HG02759 (cell line): ENCODE results near the gene CCDC80.

Experiments
- ATAC-seq: cut with Tn5 transposase; IDR thresholded peaks from one replicate; pipeline ENCODE4 v1.9.1; 2021; ENCODE audit warnings: mild to moderate bottlenecking, moderate library complexity; ENCODE audit not compliant: unreplicated experiment

The CCDC80 gene

DNA sequence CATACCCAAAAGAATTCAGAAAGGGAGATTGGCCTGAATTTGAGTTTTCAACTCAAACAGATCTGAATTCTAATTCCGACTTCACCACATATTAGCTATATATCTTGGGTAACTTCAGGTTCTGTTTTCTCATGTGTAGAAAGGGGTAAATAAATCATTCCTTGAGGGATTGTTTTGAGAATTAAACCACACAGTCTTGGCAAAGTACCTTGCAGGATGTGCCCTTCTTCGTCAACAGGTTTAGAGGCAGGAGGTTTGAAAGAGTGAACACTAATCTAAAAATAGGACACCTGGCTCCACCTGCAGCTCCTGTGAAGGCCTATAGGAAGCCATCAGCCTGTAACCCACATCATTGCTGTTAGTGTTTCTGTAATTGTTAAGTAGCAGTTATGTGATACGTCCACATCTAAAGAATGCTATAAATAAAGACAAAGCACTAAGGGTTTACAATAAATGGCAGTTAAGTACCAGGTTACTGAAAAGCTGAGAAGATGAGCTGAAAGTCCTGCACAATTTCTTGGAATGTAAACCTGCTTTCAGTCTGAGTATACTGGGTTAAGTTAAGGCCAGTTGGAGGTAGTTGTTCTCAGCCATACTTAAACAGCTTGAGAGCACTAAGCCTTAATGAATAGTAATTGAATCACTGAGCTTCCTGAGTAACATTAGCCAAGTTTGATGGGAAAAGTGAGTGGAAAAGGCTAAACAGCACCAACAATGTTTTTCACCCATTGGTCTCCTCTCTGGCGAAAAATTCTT is 6.0 kb downstream of the CCDC80 start:
- ATAC-seq: no peak

- no peak for ATAC-seq
These were observed 7.2 kb downstream of the CCDC80 start for GRCh38 chr3:112633757-112634156.

GRCh38 chr3:112633191-112633590 is 7.8 kb downstream of the CCDC80 start:
- ATAC-seq: no peak

- no peak for ATAC-seq
These were observed 8.3 kb downstream of the CCDC80 start for GRCh38 chr3:112632596-112632995.

DNA sequence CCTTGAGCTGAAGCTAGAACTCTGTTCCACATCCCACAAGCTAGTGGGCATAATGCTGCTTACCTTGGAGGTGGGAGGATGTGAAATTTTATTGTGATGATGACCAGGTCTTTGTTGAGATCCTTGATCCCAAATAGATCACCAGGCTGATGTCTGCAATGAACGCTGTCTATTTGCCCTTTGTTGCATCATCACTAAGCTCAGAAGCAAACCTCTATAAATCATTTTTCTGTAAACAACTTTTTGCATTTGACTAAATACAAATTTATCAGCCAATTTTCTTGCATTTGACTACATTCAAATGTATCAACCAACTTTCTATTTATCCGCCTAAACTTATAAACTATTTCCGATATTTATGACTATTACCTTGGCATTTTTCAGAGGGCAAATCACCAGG is 9.7 kb downstream of the CCDC80 start:
- ATAC-seq: no peak

DNA sequence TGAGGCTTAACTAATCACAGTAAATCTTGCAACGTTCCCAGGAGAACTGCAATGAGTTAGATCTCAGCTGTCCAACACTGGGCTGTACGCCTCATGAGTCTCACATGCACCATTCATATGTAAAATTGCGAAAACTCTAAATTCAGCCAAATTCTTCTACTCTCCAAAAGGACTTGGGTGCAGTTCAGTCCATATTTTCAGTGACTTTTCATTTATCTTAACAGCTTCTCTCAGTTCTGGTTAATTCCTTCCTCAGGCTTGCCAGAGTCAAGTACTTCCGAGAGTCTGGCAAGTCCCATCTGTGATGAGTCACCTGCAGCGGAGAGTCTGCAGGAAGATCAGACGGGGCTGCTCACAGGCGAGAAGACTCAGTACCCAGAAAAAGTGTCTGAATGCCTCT is 11.5 kb downstream of the CCDC80 start:
- no peak for ATAC-seq

- no peak for ATAC-seq
These were observed 12.9 kb downstream of the CCDC80 start for GRCh38 chr3:112627919-112628466.

DNA sequence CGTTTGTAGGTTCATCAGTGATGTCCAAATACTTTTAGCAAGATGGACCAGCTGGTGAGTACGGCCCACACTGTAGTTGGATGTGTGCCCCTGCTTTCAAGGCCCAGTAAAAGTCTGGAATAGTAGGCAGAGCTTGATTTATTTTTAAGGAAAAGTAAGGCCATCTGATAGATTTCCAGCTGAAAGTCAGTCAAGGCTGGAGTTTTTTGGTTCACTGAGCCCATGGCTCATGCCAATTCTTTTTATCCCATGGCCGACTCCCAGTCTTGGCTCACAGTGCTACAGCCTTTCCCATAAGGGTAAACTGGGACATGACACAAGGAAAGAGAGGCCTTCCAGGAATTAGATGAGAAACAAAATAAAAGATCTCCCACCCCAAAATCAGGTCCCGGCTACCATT is 13.5 kb downstream of the CCDC80 start:
- ATAC-seq: no peak

DNA sequence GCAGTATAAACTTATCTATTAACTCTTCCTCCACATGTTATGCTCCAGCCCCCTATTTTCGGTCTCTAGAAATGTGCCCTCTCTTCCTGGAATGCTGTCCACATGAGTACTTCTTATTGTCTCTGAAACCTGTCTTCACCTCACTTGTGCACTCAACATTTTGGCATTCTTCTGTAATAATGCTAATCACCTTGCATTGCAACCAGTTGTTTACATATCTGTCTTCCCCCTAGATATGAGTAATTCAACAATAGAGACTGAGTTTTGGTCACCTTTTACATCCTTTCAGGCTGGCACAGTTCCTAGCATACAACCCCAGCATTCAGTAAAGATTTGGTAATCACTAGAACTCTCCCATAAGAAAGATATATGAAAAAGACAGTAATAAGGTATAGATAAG is 17.2 kb downstream of the CCDC80 start:
- no peak for ATAC-seq

- ATAC-seq: no peak
These were observed 17.7 kb downstream of the CCDC80 start for GRCh38 chr3:112623213-112623612.

DNA sequence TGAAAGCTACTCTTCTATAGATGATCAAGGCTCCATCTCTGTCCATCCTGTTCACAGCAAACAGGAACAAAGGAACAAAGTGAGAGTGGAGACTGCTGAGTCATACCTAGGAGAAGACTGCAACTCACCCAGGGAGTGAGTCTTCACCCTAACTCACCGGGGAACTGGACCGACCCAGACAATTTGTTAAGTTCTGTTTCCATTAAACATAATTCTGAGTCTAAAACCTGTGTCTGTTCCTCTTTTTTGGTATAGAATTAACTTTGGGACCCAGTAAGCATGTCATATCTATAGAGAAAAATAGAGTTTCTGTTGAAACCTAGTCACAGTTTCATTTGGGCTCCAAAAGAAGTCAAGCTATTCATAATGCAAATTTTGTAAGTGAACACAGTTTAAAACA is 21.6 kb downstream of the CCDC80 start:
- peak; percentile 81 for ATAC-seq

GRCh38 chr3:112617285-112617684 is 23.7 kb downstream of the CCDC80 start:
- no peak for ATAC-seq

DNA sequence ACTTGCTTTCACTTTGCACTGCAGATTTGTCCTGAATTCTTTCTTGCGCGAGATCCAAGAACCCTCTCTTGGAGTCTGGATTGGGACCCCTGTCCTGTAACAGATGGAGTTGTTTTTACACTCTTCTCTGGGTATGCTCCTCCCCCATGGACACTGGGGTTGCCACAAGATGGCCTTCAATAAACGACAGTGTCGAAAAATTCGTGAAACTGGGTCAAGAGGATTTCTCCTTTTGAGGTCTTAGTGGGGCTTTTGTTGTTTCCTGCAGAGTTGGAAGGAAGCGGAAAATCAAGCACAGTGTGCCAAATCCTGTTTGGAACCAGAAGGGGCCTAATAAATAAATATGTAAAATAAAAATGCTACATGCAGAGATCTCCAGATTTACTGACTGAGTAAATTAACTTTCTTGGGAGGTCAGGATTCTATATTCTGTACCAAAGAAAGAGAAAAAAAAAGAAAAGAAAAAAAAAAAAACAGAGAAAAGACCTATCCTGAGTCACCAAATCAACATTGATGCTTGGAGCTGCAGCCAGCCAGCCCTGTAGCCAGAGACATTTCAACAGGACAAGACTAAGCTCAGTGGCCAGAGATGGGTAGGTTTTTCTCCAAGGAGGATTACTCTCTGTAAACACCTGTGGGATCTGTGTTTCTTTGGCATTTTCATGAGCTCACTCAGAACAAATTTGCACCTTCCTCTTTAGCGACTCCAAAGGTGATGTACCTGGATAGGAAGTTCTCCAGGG is 24.8 kb downstream of the CCDC80 start:
- ATAC-seq: no peak

DNA sequence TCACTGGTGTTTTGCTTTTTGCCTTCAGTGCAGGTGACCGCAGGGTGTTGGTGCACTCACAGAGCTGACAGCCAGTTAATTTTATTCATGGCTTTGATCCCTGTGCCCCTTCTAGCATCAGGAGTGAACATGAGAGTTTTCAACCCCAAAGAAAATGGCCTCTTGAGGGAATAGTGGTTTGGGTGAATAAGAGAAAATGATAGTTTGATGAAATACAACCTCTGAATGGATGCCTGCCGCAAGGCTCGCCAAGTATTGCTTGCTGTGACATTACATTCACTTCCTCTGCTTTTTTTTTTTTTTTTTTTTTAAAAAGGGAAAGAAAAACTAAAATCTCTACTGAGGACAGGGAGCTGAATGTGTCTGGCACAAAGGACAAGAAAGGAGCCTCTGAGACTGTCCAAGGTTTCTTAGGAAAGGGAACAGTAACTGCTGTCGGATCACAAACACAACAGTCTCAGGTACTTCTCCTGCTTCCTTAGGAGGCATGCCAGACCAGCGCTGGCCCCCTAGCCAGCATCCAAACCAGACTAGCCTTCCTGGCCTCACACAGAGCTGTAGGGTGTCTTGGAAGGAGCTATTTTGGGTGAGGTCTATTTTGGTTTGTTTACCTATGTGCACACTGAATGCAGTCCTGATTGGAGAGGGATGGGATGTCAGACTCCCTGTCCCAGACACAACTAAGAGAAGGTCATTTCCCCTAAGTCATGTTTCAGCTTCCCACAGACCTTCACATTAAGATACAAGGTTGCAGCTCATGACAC is 29.0 kb downstream of the CCDC80 start:
- no peak for ATAC-seq

DNA sequence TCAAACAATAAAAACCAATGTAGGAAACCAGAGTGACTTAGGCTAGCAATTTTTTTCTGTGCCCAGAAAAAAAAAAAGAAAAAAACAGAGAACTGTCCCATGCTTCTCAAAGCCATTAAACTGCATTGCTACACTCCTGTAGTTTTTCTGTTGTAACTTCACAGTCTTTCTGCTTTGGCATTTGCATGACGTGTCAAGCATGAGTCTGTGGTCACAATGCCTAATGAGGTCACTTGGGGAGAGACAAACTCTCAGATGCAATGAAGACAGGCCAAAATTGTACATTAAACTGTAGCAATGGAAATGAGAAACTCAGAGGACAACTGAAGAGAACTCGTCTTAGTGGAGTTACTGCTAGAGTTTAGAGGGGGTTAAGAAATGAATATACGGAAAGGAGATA is 30.8 kb downstream of the CCDC80 start:
- ATAC-seq: no peak

DNA sequence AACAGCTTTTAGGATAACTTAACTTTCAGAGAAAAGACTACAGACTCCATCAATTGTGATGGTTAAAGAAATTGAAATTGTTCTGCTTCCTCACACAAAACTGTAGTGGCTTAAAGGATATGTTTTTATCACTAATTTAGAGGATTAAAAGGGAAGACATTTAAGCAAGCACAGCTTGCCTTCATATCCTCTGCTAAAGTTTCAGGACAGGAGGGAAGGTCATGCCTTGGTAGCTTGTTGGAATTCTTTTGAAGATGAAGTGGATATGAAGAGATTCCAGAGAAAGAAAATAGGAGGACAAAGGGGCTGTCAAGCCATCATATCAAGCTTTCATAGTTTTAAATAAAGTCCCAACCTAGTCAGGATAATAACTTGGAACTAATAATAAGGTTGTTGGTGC is 33.1 kb downstream of the CCDC80 start:
- no peak for ATAC-seq

DNA sequence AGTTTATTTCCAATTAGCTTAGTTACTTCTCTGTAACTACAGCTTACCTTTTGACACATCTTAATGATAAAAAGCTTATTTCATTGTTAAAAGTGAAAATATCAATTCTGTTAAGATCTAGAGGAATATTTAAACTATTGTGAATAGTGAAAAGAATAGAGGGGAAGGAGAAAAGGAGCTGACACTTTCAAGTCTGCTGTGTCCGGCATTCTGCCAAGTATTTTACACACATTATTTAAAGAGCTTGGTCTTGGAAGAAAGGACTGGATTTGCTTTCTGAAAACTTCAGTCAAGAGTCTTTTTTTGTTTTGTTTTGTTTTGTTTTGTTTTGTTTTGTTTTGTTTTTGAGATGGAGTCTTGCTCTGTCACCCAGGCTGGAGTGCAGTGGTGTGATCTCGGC is 34.8 kb downstream of the CCDC80 start:
- ATAC-seq: no peak

DNA sequence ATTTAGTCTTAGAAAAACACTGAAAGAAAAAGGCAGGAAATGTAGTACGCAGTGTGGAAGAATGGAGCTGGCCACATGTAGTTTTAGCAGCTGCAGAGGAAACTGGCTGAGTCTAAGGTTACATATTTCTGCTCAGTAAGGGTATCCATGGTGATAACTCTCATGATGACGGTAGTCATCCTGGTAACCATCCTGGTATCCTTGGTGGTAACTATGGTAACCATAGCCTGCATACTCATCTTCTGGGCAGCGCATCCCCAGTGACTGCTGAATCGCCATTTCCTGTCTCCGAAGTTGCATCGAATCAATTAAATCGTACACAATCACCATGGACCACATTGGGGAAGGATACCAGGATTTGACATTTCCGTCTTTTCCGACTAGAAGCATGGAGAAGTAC is 35.7 kb downstream of the CCDC80 start:
- no peak for ATAC-seq

GRCh38 chr3:112604536-112604935 is 36.4 kb downstream of the CCDC80 start:
- ATAC-seq: no peak

- ATAC-seq: peak; percentile 81
These were observed 38.6 kb downstream of the CCDC80 start for GRCh38 chr3:112602217-112602838.

DNA sequence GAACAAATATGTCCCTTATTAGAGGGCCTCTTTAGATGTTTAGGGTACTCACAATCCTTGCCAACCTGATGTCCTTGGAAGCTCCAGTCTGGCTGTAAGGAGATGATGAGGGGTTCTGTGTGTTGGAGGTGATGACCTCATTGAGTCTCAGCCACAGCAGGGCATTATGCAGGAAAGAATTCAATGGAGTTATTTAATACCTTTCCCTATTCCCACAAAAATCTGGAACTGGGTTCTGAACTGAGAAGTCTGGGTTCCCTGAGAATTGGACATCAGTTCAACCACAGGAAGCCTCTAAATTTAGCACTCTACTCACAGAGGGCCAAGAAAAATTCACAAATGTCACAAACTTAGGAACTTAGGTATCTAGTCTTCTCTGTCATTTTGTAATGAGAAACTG is 42.2 kb downstream of the CCDC80 start:
- no peak for ATAC-seq
